ENCODE results near the gene CACNA2D1.
"Not testable (repeated sequence)": the region's sequence is repeated elsewhere in the genome, so short reads cannot be mapped to it uniquely, and the experiment has no call there.

The CACNA2D1 gene

GRCh38 chr7:82142263-82142864 is 301.2 kb downstream of the CACNA2D1 start:
- Histone ChIP-seq H3K4me3 (ENCODE audit: low read length) (no peak overlapping the region), H3K27me3 (ENCODE audit: insufficient read depth, low read length) (no peaks in the 10 kb centered on the region), H3K36me3 (ENCODE audit: insufficient read depth, low read length) (no peaks in the 10 kb centered on the region), H2AFZ (ENCODE audit: low read depth, low read length) (no peak overlapping the region), H3K9me3 (ENCODE audit: low read length) (no peaks in the 10 kb centered on the region), H3K4me1 (ENCODE audit: insufficient read depth, low read length) (peaks cover 5% of the 10 kb centered on the region)

DNA sequence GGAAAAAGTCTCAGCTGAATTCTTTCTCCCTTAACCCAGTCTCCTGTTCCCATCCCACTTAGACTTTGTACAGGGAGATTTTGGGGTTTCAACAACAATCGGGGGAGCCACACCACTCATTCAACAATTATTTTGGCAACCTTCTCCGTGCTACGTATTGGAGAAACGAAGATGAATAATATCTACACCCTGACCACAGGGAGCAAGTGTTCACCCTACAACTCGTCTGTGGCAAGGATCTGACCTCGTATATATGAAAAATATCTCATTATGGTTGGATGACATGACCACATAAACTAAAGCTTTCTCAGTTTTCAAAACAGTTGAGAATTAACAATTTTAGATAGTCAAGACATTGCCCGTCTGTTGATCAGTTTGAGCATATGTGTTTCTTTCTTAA is 302.1 kb downstream of the CACNA2D1 start:
- Histone ChIP-seq H3K4me1 (ENCODE audit: insufficient read depth, low read length) (peaks cover 5% of the 10 kb centered on the region), H3K4me3 (ENCODE audit: low read length) (no peak overlapping the region), H2AFZ (ENCODE audit: low read depth, low read length) (no peak overlapping the region), H3K9me3 (ENCODE audit: low read length) (no peaks in the 10 kb centered on the region), H3K27me3 (ENCODE audit: insufficient read depth, low read length) (no peaks in the 10 kb centered on the region), H3K36me3 (ENCODE audit: insufficient read depth, low read length) (no peaks in the 10 kb centered on the region)

GRCh38 chr7:82140608-82141007 is 303.0 kb downstream of the CACNA2D1 start:
- H2AFZ ChIP-seq (ENCODE audit: low read depth, low read length); H3K9me3 ChIP-seq (ENCODE audit: low read length); H3K27me3 ChIP-seq (ENCODE audit: insufficient read depth, low read length); H3K4me1 ChIP-seq (ENCODE audit: insufficient read depth, low read length); H3K36me3 ChIP-seq (ENCODE audit: insufficient read depth, low read length); H3K4me3 ChIP-seq (ENCODE audit: low read length): not testable (repeated sequence)

DNA sequence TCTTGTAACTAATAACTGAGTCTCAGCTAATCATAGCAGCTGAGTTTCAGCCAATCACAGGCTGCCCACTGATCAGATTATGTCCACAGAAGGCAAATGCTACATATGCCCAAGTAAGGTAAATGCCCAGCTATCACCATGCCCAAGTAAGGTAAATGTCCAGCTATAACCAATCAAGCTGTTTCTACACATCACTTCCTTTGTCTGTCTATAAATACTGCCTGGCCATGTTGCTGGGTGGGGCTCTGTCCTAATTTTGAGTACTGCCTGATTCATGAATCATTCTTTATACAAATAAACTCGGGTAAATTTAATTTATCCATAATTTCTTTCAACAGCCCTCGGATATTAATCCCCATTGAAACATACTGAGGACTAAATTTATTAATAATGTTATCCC is 312.4 kb downstream of the CACNA2D1 start:
- Histone ChIP-seq H3K4me1 (ENCODE audit: insufficient read depth, low read length) (no peaks in the 10 kb centered on the region), H2AFZ (ENCODE audit: low read depth, low read length) (no peak overlapping the region), H3K9me3 (ENCODE audit: low read length) (no peaks in the 10 kb centered on the region), H3K27me3 (ENCODE audit: insufficient read depth, low read length) (no peaks in the 10 kb centered on the region), H3K4me3 (ENCODE audit: low read length) (no peak overlapping the region), H3K36me3 (ENCODE audit: insufficient read depth, low read length) (no peaks in the 10 kb centered on the region)

DNA sequence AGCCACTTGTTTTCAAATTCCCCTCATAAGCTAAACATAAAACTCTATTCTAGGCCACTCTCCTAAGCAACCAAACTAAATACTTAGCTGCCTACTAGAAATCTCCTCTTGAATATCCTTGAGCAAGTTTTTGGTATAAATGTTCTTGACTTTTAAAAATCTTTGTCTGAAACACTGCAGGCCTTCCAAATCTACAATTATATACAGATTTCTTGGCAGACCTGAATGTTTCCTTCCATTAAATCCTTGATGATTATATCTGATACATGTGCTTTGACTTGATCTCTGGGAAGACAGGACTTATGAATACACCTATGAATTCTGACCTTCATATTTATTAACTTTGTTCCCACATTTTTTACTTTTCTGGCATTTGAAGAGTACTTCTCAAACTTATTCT is 314.5 kb downstream of the CACNA2D1 start:
- Histone ChIP-seq H3K4me1 (ENCODE audit: insufficient read depth, low read length) (no peaks in the 10 kb centered on the region), H3K36me3 (ENCODE audit: insufficient read depth, low read length) (no peaks in the 10 kb centered on the region), H2AFZ (ENCODE audit: low read depth, low read length) (no peak overlapping the region), H3K27me3 (ENCODE audit: insufficient read depth, low read length) (no peaks in the 10 kb centered on the region), H3K9me3 (ENCODE audit: low read length) (no peaks in the 10 kb centered on the region), H3K4me3 (ENCODE audit: low read length) (no peak overlapping the region)

DNA sequence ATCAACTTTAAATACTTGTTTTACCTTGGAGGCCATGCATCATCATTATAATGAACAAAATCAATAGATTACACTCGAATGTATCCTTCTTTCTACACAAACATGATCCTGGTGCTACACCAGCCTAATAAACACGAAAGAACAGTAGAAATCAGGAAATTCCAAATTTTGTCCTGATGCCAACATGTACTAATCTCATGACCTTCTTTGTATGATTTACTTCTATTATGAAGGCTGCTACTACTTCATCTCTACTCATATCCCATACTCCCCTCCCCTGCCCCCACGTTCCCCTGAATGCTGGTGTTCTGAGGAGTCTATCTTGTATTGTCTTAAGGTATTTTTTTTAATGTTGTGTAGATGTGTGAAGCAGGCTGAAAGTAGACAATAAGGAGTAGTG is 315.0 kb downstream of the CACNA2D1 start:
- Histone ChIP-seq H2AFZ (ENCODE audit: low read depth, low read length) (no peak overlapping the region), H3K36me3 (ENCODE audit: insufficient read depth, low read length) (no peaks in the 10 kb centered on the region), H3K9me3 (ENCODE audit: low read length) (no peaks in the 10 kb centered on the region), H3K27me3 (ENCODE audit: insufficient read depth, low read length) (no peaks in the 10 kb centered on the region), H3K4me3 (ENCODE audit: low read length) (no peak overlapping the region), H3K4me1 (ENCODE audit: insufficient read depth, low read length) (no peaks in the 10 kb centered on the region)

GRCh38 chr7:82126576-82126975 is 317.0 kb downstream of the CACNA2D1 start:
- H3K27me3 ChIP-seq (ENCODE audit: insufficient read depth, low read length): no peaks in the 10 kb centered on the region
- peaks cover 2% of the 10 kb centered on the region for H3K9me3 ChIP-seq (ENCODE audit: low read length)
- H2AFZ ChIP-seq (ENCODE audit: low read depth, low read length): no peak overlapping the region
- H3K36me3 ChIP-seq (ENCODE audit: insufficient read depth, low read length): no peaks in the 10 kb centered on the region
- H3K4me1 ChIP-seq (ENCODE audit: insufficient read depth, low read length): peaks cover 14% of the 10 kb centered on the region
- H3K4me3 ChIP-seq (ENCODE audit: low read length): no peak overlapping the region

GRCh38 chr7:82124445-82124844 is 319.1 kb downstream of the CACNA2D1 start:
- Histone ChIP-seq H3K4me1 (ENCODE audit: insufficient read depth, low read length) (peaks cover 14% of the 10 kb centered on the region), H2AFZ (ENCODE audit: low read depth, low read length) (no peak overlapping the region), H3K4me3 (ENCODE audit: low read length) (no peak overlapping the region), H3K9me3 (ENCODE audit: low read length) (peaks cover 2% of the 10 kb centered on the region), H3K36me3 (ENCODE audit: insufficient read depth, low read length) (no peaks in the 10 kb centered on the region), H3K27me3 (ENCODE audit: insufficient read depth, low read length) (no peaks in the 10 kb centered on the region)

GRCh38 chr7:82122275-82122674 is 321.3 kb downstream of the CACNA2D1 start:
- Histone ChIP-seq H3K27me3 (ENCODE audit: insufficient read depth, low read length) (no peaks in the 10 kb centered on the region), H3K4me1 (ENCODE audit: insufficient read depth, low read length) (peaks cover 14% of the 10 kb centered on the region), H3K4me3 (ENCODE audit: low read length) (no peak overlapping the region), H3K9me3 (ENCODE audit: low read length) (peaks cover 2% of the 10 kb centered on the region), H3K36me3 (ENCODE audit: insufficient read depth, low read length) (no peaks in the 10 kb centered on the region), H2AFZ (ENCODE audit: low read depth, low read length) (no peak overlapping the region)

GRCh38 chr7:82114237-82114636 is 329.3 kb downstream of the CACNA2D1 start:
- Histone ChIP-seq H3K9me3 (ENCODE audit: low read length) (no peaks in the 10 kb centered on the region), H3K27me3 (ENCODE audit: insufficient read depth, low read length) (no peaks in the 10 kb centered on the region), H2AFZ (ENCODE audit: low read depth, low read length) (no peak overlapping the region), H3K4me3 (ENCODE audit: low read length) (no peak overlapping the region), H3K4me1 (ENCODE audit: insufficient read depth, low read length) (peaks cover 4% of the 10 kb centered on the region), H3K36me3 (ENCODE audit: insufficient read depth, low read length) (no peaks in the 10 kb centered on the region)

DNA sequence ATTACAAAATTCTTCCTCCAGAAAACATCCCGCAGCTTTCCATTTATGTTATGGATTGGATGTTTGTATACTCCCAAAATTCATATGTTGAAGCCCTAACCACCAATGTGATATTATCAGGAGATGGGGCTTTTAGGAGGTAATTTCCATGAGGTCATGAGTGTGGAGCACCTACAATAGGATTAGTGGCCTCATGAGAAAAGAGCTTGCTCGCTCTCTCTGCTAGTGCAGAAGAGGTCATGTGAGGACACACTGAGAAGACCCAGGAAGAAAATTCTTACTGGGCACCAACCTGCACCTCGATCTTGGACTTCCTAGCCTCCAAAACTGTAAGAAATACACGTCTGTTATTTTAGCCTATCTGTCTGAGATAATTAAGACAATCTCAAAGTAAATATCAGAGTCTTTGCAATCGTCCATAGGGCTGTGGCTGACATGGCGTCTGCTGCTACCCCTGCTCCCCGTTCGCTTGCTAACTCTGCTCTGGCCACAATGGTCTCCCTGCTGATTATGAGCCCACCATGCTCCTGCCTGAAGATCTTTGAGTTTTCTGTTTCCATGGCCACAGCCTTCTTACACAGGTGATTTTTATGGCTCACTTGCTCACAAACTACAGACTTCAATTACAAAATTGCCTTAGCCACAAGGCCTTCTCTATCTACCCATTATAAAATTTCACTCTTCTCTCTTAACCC is 333.3 kb downstream of the CACNA2D1 start:
- Histone ChIP-seq H3K36me3 (ENCODE audit: insufficient read depth, low read length) (no peaks in the 10 kb centered on the region), H3K4me3 (ENCODE audit: low read length) (no peak overlapping the region), H3K4me1 (ENCODE audit: insufficient read depth, low read length) (peaks cover 11% of the 10 kb centered on the region), H2AFZ (ENCODE audit: low read depth, low read length) (no peak overlapping the region), H3K27me3 (ENCODE audit: insufficient read depth, low read length) (no peaks in the 10 kb centered on the region), H3K9me3 (ENCODE audit: low read length) (no peaks in the 10 kb centered on the region)

DNA sequence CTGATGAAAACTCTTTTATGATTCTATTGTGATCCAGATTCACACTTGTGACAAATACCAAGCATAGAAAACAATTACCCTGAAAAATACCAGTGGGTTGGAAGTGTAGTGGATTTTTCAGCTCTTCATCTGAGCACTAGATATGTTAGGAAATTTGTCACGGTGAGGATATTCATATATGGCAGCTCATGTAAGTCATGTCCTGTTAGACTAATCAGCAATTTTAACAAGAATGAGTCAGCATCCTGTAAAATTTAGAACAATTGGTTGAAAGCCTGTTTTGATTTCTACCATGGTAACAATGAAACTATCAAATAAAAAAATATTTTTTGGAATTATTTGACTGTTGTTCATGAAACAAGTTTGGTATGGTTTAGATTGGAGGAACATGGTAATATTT is 334.3 kb downstream of the CACNA2D1 start:
- peaks cover 11% of the 10 kb centered on the region for H3K4me1 ChIP-seq (ENCODE audit: insufficient read depth, low read length)
- no peaks in the 10 kb centered on the region for H3K36me3 ChIP-seq (ENCODE audit: insufficient read depth, low read length)
- H3K27me3 ChIP-seq (ENCODE audit: insufficient read depth, low read length): no peaks in the 10 kb centered on the region
- H3K4me3 ChIP-seq (ENCODE audit: low read length): no peak overlapping the region
- H2AFZ ChIP-seq (ENCODE audit: low read depth, low read length): no peak overlapping the region
- no peaks in the 10 kb centered on the region for H3K9me3 ChIP-seq (ENCODE audit: low read length)

DNA sequence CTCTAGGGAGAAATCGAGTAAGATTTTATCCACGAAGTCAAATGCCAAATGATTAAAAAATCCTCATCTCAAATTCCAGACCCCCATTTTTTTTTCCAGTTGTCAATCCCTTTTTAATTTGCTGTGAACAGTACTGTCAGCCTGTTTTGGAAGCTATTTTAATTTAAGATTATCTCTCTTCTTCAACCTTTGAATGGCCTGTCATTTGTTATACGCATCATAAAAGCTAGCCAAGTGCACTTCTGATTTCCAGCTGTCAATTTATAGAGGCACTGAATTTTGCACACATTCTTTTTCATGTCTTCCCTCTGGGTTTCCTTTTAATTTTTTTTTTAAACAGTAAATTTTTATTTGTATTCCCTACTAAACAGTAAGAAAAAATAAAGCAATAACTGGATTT is 337.4 kb downstream of the CACNA2D1 start:
- H2AFZ ChIP-seq (ENCODE audit: low read depth, low read length): no peak overlapping the region
- no peak overlapping the region for H3K4me3 ChIP-seq (ENCODE audit: low read length)
- peaks cover 11% of the 10 kb centered on the region for H3K4me1 ChIP-seq (ENCODE audit: insufficient read depth, low read length)
- no peaks in the 10 kb centered on the region for H3K36me3 ChIP-seq (ENCODE audit: insufficient read depth, low read length)
- no peaks in the 10 kb centered on the region for H3K27me3 ChIP-seq (ENCODE audit: insufficient read depth, low read length)
- no peaks in the 10 kb centered on the region for H3K9me3 ChIP-seq (ENCODE audit: low read length)

- Histone ChIP-seq H2AFZ (ENCODE audit: low read depth, low read length) (no peak overlapping the region), H3K4me3 (ENCODE audit: low read length) (no peak overlapping the region), H3K27me3 (ENCODE audit: insufficient read depth, low read length) (no peaks in the 10 kb centered on the region), H3K36me3 (ENCODE audit: insufficient read depth, low read length) (no peaks in the 10 kb centered on the region), H3K9me3 (ENCODE audit: low read length) (no peaks in the 10 kb centered on the region), H3K4me1 (ENCODE audit: insufficient read depth, low read length) (peaks cover 9% of the 10 kb centered on the region)
These were observed 338.1 kb downstream of the CACNA2D1 start for GRCh38 chr7:82105463-82105862.

Data from neuron (in vitro differentiated cells).